Measurements from ENCODE around the gene ARL4D.
A peak's percentile ranks its signal among the peaks of the same experiment; 100 is the strongest.

The ARL4D gene

GRCh38 chr17:43403846-43404245 lies 5.1 kb downstream of the ARL4D start:
- Histone ChIP-seq H3K4me3 (ENCODE audit: low read depth in 1 of 5, low read length in 5 of 5) (no peak overlapping the region), H3K36me3 (ENCODE audit: control insufficient read depth in 5 of 5, insufficient read depth in 5 of 5, low read length in 5 of 5) (peaks cover 0 to 4% (median 0%) of the 10 kb centered on the region in 5 donors), H3K9ac (ENCODE audit: low read length in 5 of 5) (no peak overlapping the region), H3K27me3 (ENCODE audit: control insufficient read depth in 5 of 5, insufficient read depth in 4 of 5, low read length in 5 of 5) (no peaks in the 10 kb centered on the region), H3K4me1 (ENCODE audit: control insufficient read depth in 5 of 5, insufficient read depth in 5 of 5, low read length in 5 of 5) (peaks cover 2 to 32% (median 30%) of the 10 kb centered on the region in 5 donors), H3K9me3 (ENCODE audit: control insufficient read depth in 5 of 5, low read length in 5 of 5) (no peaks in the 10 kb centered on the region), H3K27ac (ENCODE audit: low read depth, low read length) (no peak overlapping the region)

GRCh38 chr17:43405861-43406260 lies 7.1 kb downstream of the ARL4D start:
- Histone ChIP-seq H3K27me3 (ENCODE audit: control insufficient read depth in 5 of 5, insufficient read depth in 4 of 5, low read length in 5 of 5) (no peaks in the 10 kb centered on the region), H3K27ac (ENCODE audit: low read depth, low read length) (no peak overlapping the region), H3K4me3 (ENCODE audit: low read depth in 1 of 5, low read length in 5 of 5) (no peak overlapping the region), H3K36me3 (ENCODE audit: control insufficient read depth in 5 of 5, insufficient read depth in 5 of 5, low read length in 5 of 5) (no peaks in the 10 kb centered on the region), H3K4me1 (ENCODE audit: control insufficient read depth in 5 of 5, insufficient read depth in 5 of 5, low read length in 5 of 5) (peaks cover 0 to 17% (median 14%) of the 10 kb centered on the region in 5 donors), H3K9me3 (ENCODE audit: control insufficient read depth in 5 of 5, low read length in 5 of 5) (no peaks in the 10 kb centered on the region), H3K9ac (ENCODE audit: low read length in 5 of 5) (no peak overlapping the region)

GRCh38 chr17:43406676-43407645 lies 8.2 kb downstream of the ARL4D start:
- Histone ChIP-seq H3K9me3 (ENCODE audit: control insufficient read depth in 5 of 5, low read length in 5 of 5) (no peaks in the 10 kb centered on the region), H3K9ac (ENCODE audit: low read length in 5 of 5) (no peak overlapping the region), H3K36me3 (ENCODE audit: control insufficient read depth in 5 of 5, insufficient read depth in 5 of 5, low read length in 5 of 5) (no peaks in the 10 kb centered on the region), H3K27ac (ENCODE audit: low read depth, low read length) (no peak overlapping the region), H3K4me1 (ENCODE audit: control insufficient read depth in 5 of 5, insufficient read depth in 5 of 5, low read length in 5 of 5) (peaks cover under 1 to 11% (median 10%) of the 10 kb centered on the region in 5 donors), H3K4me3 (ENCODE audit: low read depth in 1 of 5, low read length in 5 of 5) (no peak overlapping the region), H3K27me3 (ENCODE audit: control insufficient read depth in 5 of 5, insufficient read depth in 4 of 5, low read length in 5 of 5) (no peaks in the 10 kb centered on the region)

- Histone ChIP-seq H3K9ac (ENCODE audit: low read length in 5 of 5) (no peak overlapping the region), H3K27me3 (ENCODE audit: control insufficient read depth in 5 of 5, insufficient read depth in 4 of 5, low read length in 5 of 5) (no peaks in the 10 kb centered on the region), H3K27ac (ENCODE audit: low read depth, low read length) (no peak overlapping the region), H3K4me3 (ENCODE audit: low read depth in 1 of 5, low read length in 5 of 5) (no peak overlapping the region), H3K36me3 (ENCODE audit: control insufficient read depth in 5 of 5, insufficient read depth in 5 of 5, low read length in 5 of 5) (no peaks in the 10 kb centered on the region), H3K4me1 (ENCODE audit: control insufficient read depth in 5 of 5, insufficient read depth in 5 of 5, low read length in 5 of 5) (peaks cover 3 to 12% (median 9%) of the 10 kb centered on the region in 5 donors), H3K9me3 (ENCODE audit: control insufficient read depth in 5 of 5, low read length in 5 of 5) (no peaks in the 10 kb centered on the region)
These were observed 10.3 kb downstream of the ARL4D start for GRCh38 chr17:43409131-43409530.

GRCh38 chr17:43410557-43411368 lies 12.0 kb downstream of the ARL4D start:
- H3K4me3 ChIP-seq (ENCODE audit: low read depth in 1 of 5, low read length in 5 of 5) = no peak overlapping the region
- H3K9me3 ChIP-seq (ENCODE audit: control insufficient read depth in 5 of 5, low read length in 5 of 5) = no peaks in the 10 kb centered on the region
- no peak overlapping the region for H3K27ac ChIP-seq (ENCODE audit: low read depth, low read length)
- no peaks in the 10 kb centered on the region for H3K27me3 ChIP-seq (ENCODE audit: control insufficient read depth in 5 of 5, insufficient read depth in 4 of 5, low read length in 5 of 5)
- H3K9ac ChIP-seq (ENCODE audit: low read length in 5 of 5) = no peak overlapping the region
- no peaks in the 10 kb centered on the region for H3K36me3 ChIP-seq (ENCODE audit: control insufficient read depth in 5 of 5, insufficient read depth in 5 of 5, low read length in 5 of 5)
- peaks cover 3 to 12% (median 9%) of the 10 kb centered on the region in 5 donors for H3K4me1 ChIP-seq (ENCODE audit: control insufficient read depth in 5 of 5, insufficient read depth in 5 of 5, low read length in 5 of 5)

- Histone ChIP-seq H3K4me1 (ENCODE audit: control insufficient read depth in 5 of 5, insufficient read depth in 5 of 5, low read length in 5 of 5) (peaks cover 3 to 12% (median 9%) of the 10 kb centered on the region in 5 donors), H3K9ac (ENCODE audit: low read length in 5 of 5) (no peak overlapping the region), H3K36me3 (ENCODE audit: control insufficient read depth in 5 of 5, insufficient read depth in 5 of 5, low read length in 5 of 5) (no peaks in the 10 kb centered on the region), H3K27me3 (ENCODE audit: control insufficient read depth in 5 of 5, insufficient read depth in 4 of 5, low read length in 5 of 5) (no peaks in the 10 kb centered on the region), H3K9me3 (ENCODE audit: control insufficient read depth in 5 of 5, low read length in 5 of 5) (no peaks in the 10 kb centered on the region), H3K27ac (ENCODE audit: low read depth, low read length) (no peak overlapping the region), H3K4me3 (ENCODE audit: low read depth in 1 of 5, low read length in 5 of 5) (no peak overlapping the region)
These were observed 12.5 kb downstream of the ARL4D start for GRCh38 chr17:43411369-43411677.

- H3K27ac ChIP-seq (ENCODE audit: low read depth, low read length) = no peak overlapping the region
These were observed 13.0 kb downstream of the ARL4D start for GRCh38 chr17:43411749-43412148.

GRCh38 chr17:43412166-43412565 lies 13.4 kb downstream of the ARL4D start:
- no peak overlapping the region for H3K9ac ChIP-seq (ENCODE audit: low read length in 5 of 5)

More at GRCh38 chr17:43411749-43412148, 13.0 kb downstream of the ARL4D start:
- no peaks in the 10 kb centered on the region for H3K36me3 ChIP-seq (ENCODE audit: control insufficient read depth in 5 of 5, insufficient read depth in 5 of 5, low read length in 5 of 5)
- peaks cover 3 to 12% (median 9%) of the 10 kb centered on the region in 5 donors for H3K4me1 ChIP-seq (ENCODE audit: control insufficient read depth in 5 of 5, insufficient read depth in 5 of 5, low read length in 5 of 5)
- H3K9me3 ChIP-seq (ENCODE audit: control insufficient read depth in 5 of 5, low read length in 5 of 5) = no peaks in the 10 kb centered on the region
- H3K27me3 ChIP-seq (ENCODE audit: control insufficient read depth in 5 of 5, insufficient read depth in 4 of 5, low read length in 5 of 5) = no peaks in the 10 kb centered on the region
- no peak overlapping the region for H3K4me3 ChIP-seq (ENCODE audit: low read depth in 1 of 5, low read length in 5 of 5)
- no peak overlapping the region for H3K9ac ChIP-seq (ENCODE audit: low read length in 5 of 5)

GRCh38 chr17:43416998-43417890 lies 18.5 kb downstream of the ARL4D start:
- H3K9me3 ChIP-seq (ENCODE audit: control insufficient read depth in 5 of 5, low read length in 5 of 5) = no peaks in the 10 kb centered on the region
- peak overlapping the region; percentile 43 for H3K27ac ChIP-seq (ENCODE audit: low read depth, low read length)
- H3K36me3 ChIP-seq (ENCODE audit: control insufficient read depth in 5 of 5, insufficient read depth in 5 of 5, low read length in 5 of 5) = no peaks in the 10 kb centered on the region
- no peaks in the 10 kb centered on the region for H3K27me3 ChIP-seq (ENCODE audit: control insufficient read depth in 5 of 5, insufficient read depth in 4 of 5, low read length in 5 of 5)
- no peak overlapping the region for H3K4me3 ChIP-seq (ENCODE audit: low read depth in 1 of 5, low read length in 5 of 5)
- H3K4me1 ChIP-seq (ENCODE audit: control insufficient read depth in 5 of 5, insufficient read depth in 5 of 5, low read length in 5 of 5) = peaks cover 3 to 26% (median 21%) of the 10 kb centered on the region in 5 donors
- peak overlapping the region in 1 of 5 donors; percentile 55 for H3K9ac ChIP-seq (ENCODE audit: low read length in 5 of 5)

More at GRCh38 chr17:43412166-43412565, 13.4 kb downstream of the ARL4D start:
- no peak overlapping the region for H3K4me3 ChIP-seq (ENCODE audit: low read depth in 1 of 5, low read length in 5 of 5)
- peaks cover 3 to 16% (median 12%) of the 10 kb centered on the region in 5 donors for H3K4me1 ChIP-seq (ENCODE audit: control insufficient read depth in 5 of 5, insufficient read depth in 5 of 5, low read length in 5 of 5)
- no peaks in the 10 kb centered on the region for H3K27me3 ChIP-seq (ENCODE audit: control insufficient read depth in 5 of 5, insufficient read depth in 4 of 5, low read length in 5 of 5)
- H3K36me3 ChIP-seq (ENCODE audit: control insufficient read depth in 5 of 5, insufficient read depth in 5 of 5, low read length in 5 of 5) = no peaks in the 10 kb centered on the region
- H3K9me3 ChIP-seq (ENCODE audit: control insufficient read depth in 5 of 5, low read length in 5 of 5) = no peaks in the 10 kb centered on the region
- H3K27ac ChIP-seq (ENCODE audit: low read depth, low read length) = no peak overlapping the region

All from subcutaneous abdominal adipose tissue (tissue), 5 donors.